NK-92 (cell line): ENCODE results near the gene LRRC53.

Experiments used
- DNase-seq: peaks from one replicate; lab custom pipeline; 2025; ENCODE audit not compliant: unreplicated experiment; lab: John Stamatoyannopoulos, UW

LRRC53 gene

GRCh38 chr1:74452035-74452434 lies 60.4 kb downstream of the LRRC53 start:
- no peak for DNase-seq

GRCh38 chr1:74437035-74437434 lies 75.4 kb downstream of the LRRC53 start:
- no peak for DNase-seq

- no peak for DNase-seq
These were observed 76.3 kb downstream of the LRRC53 start for GRCh38 chr1:74436078-74436477.

- no peak for DNase-seq
These were observed 78.1 kb downstream of the LRRC53 start for GRCh38 chr1:74434321-74434720.

GRCh38 chr1:74432325-74432724 lies 80.1 kb downstream of the LRRC53 start:
- DNase-seq: no peak

GRCh38 chr1:74431531-74431930 lies 80.9 kb downstream of the LRRC53 start:
- DNase-seq: no peak

- DNase-seq: no peak
These were observed 82.0 kb downstream of the LRRC53 start for GRCh38 chr1:74430342-74430934.

GRCh38 chr1:74429580-74429979 lies 82.8 kb downstream of the LRRC53 start:
- DNase-seq: no peak

GRCh38 chr1:74427681-74428080 lies 84.7 kb downstream of the LRRC53 start:
- DNase-seq: no peak

- no peak for DNase-seq
These were observed 86.0 kb downstream of the LRRC53 start for GRCh38 chr1:74426208-74426937.

- no peak for DNase-seq
These were observed 86.7 kb downstream of the LRRC53 start for GRCh38 chr1:74425676-74426075.

- no peak for DNase-seq
These were observed 88.9 kb downstream of the LRRC53 start for GRCh38 chr1:74423471-74423870.

GRCh38 chr1:74422421-74423292 lies 89.8 kb downstream of the LRRC53 start:
- no peak for DNase-seq

- no peak for DNase-seq
These were observed 91.9 kb downstream of the LRRC53 start for GRCh38 chr1:74420467-74420866.
